ENCODE data around the gene OTOG. TPM values are rescaled to one million over a fixed set of nuclear protein-coding genes. Genes with fewer than 3 reads are reported as not detected.

The OTOG gene
- total RNA-seq, 1 donor from 2014 or later = 1.5 TPM

- no peak overlapping the region for H3K4me3 Mint-ChIP-seq (ENCODE audit: low read depth)
- no peak for TF ChIP-seq CTCF (IDR thresholded peaks at IDR 0.05; ENCODE audit: unreplicated experiment)
- DNase-seq (ENCODE audit: low spot score, unreplicated experiment) = no peak
- H3K27me3 Mint-ChIP-seq = peaks cover 28% of the 10 kb centered on the region
- H3K27ac Mint-ChIP-seq = no peak overlapping the region
- H3K36me3 Mint-ChIP-seq (ENCODE audit: insufficient read depth) = no peaks in the 10 kb centered on the region
- no peaks in the 10 kb centered on the region for H3K9me3 Mint-ChIP-seq (ENCODE audit: low read depth)
- peaks cover 7% of the 10 kb centered on the region for H3K4me1 Mint-ChIP-seq (ENCODE audit: low read depth)
These were observed 13.7 kb upstream of the OTOG start for GRCh38 chr11:17533341-17533740.

GRCh38 chr11:17533778-17534415 is 13.2 kb upstream of the OTOG start:
- Mint-ChIP-seq H3K36me3 (ENCODE audit: insufficient read depth) (no peaks in the 10 kb centered on the region), H3K4me3 (ENCODE audit: low read depth) (no peak overlapping the region), H3K9me3 (ENCODE audit: low read depth) (no peaks in the 10 kb centered on the region), H3K27me3 (peaks cover 28% of the 10 kb centered on the region), H3K27ac (no peak overlapping the region), H3K4me1 (ENCODE audit: low read depth) (peaks cover 7% of the 10 kb centered on the region)
- TF ChIP-seq CTCF (IDR thresholded peaks at IDR 0.05; ENCODE audit: unreplicated experiment) = no peak
- DNase-seq (ENCODE audit: low spot score, unreplicated experiment) = no peak

- Mint-ChIP-seq H3K27ac (no peak overlapping the region), H3K36me3 (ENCODE audit: insufficient read depth) (no peaks in the 10 kb centered on the region), H3K9me3 (ENCODE audit: low read depth) (no peaks in the 10 kb centered on the region), H3K4me1 (ENCODE audit: low read depth) (peaks cover 7% of the 10 kb centered on the region), H3K27me3 (peaks cover 25% of the 10 kb centered on the region), H3K4me3 (ENCODE audit: low read depth) (no peak overlapping the region)
- no peak for DNase-seq (ENCODE audit: low spot score, unreplicated experiment)
- TF ChIP-seq CTCF (IDR thresholded peaks at IDR 0.05; ENCODE audit: unreplicated experiment) = no peak
These were observed 11.6 kb upstream of the OTOG start for GRCh38 chr11:17535488-17535887.

- H3K4me1 Mint-ChIP-seq (ENCODE audit: low read depth) = peaks cover 18% of the 10 kb centered on the region
- H3K27ac Mint-ChIP-seq = no peak overlapping the region
- H3K27me3 Mint-ChIP-seq = peaks cover 27% of the 10 kb centered on the region
- no peak for TF ChIP-seq CTCF (IDR thresholded peaks at IDR 0.05; ENCODE audit: unreplicated experiment)
- no peak overlapping the region for H3K4me3 Mint-ChIP-seq (ENCODE audit: low read depth)
- no peak for DNase-seq (ENCODE audit: low spot score, unreplicated experiment)
- H3K36me3 Mint-ChIP-seq (ENCODE audit: insufficient read depth) = no peaks in the 10 kb centered on the region
- no peaks in the 10 kb centered on the region for H3K9me3 Mint-ChIP-seq (ENCODE audit: low read depth)
These were observed 9.8 kb upstream of the OTOG start for GRCh38 chr11:17537261-17537660.

GRCh38 chr11:17538054-17538453 is 9.0 kb upstream of the OTOG start:
- no peak for DNase-seq (ENCODE audit: low spot score, unreplicated experiment)
- Mint-ChIP-seq H3K27ac (no peak overlapping the region), H3K36me3 (ENCODE audit: insufficient read depth) (no peaks in the 10 kb centered on the region), H3K4me3 (ENCODE audit: low read depth) (no peak overlapping the region), H3K27me3 (peaks cover 26% of the 10 kb centered on the region), H3K9me3 (ENCODE audit: low read depth) (no peaks in the 10 kb centered on the region), H3K4me1 (ENCODE audit: low read depth) (peaks cover 22% of the 10 kb centered on the region)
- TF ChIP-seq CTCF (IDR thresholded peaks at IDR 0.05; ENCODE audit: unreplicated experiment) = no peak

All from progenitor cell of endocrine pancreas (in vitro differentiated cells).